ENCODE data around the gene XG. TPM values are rescaled to one million over a fixed set of nuclear protein-coding genes. Genes with fewer than 3 reads are reported as not detected.

Gene XG
- total RNA-seq, 1 experiment from 2014 or later, result 1.0 TPM

- ATAC-seq, result no peak
- CTCF ChIA-PET, result no interaction called here
- peaks cover 23% of the 10 kb centered on the region for H3K9me3 Mint-ChIP-seq
- DNase-seq (ENCODE audit: low spot score), result no peak
- H3K27me3 Mint-ChIP-seq (ENCODE audit: low read depth), result no peaks in the 10 kb centered on the region
- TF ChIP-seq, protein P1, sequence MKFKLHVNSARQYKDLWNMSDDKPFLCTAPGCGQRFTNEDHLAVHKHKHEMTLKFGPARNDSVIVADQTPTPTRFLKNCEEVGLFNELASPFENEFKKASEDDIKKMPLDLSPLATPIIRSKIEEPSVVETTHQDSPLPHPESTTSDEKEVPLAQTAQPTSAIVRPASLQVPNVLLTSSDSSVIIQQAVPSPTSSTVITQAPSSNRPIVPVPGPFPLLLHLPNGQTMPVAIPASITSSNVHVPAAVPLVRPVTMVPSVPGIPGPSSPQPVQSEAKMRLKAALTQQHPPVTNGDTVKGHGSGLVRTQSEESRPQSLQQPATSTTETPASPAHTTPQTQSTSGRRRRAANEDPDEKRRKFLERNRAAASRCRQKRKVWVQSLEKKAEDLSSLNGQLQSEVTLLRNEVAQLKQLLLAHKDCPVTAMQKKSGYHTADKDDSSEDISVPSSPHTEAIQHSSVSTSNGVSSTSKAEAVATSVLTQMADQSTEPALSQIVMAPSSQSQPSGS (CRISPR knock-in tag; IDR thresholded peaks at IDR 0.05; ENCODE audit: borderline replicate concordance, low read depth), result no peak
- no peak for TF ChIP-seq CBFB (CRISPR knock-in tag; IDR thresholded peaks at IDR 0.05; ENCODE audit: low read depth)
- no peak for TF ChIP-seq ZNF219 (CRISPR knock-in tag; IDR thresholded peaks at IDR 0.05; ENCODE audit: borderline replicate concordance)
- TF ChIP-seq ETV6 (CRISPR knock-in tag; IDR thresholded peaks at IDR 0.05), result no peak
- TF ChIP-seq, protein P2, sequence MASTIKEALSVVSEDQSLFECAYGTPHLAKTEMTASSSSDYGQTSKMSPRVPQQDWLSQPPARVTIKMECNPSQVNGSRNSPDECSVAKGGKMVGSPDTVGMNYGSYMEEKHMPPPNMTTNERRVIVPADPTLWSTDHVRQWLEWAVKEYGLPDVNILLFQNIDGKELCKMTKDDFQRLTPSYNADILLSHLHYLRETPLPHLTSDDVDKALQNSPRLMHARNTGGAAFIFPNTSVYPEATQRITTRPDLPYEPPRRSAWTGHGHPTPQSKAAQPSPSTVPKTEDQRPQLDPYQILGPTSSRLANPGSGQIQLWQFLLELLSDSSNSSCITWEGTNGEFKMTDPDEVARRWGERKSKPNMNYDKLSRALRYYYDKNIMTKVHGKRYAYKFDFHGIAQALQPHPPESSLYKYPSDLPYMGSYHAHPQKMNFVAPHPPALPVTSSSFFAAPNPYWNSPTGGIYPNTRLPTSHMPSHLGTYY (CRISPR knock-in tag; IDR thresholded peaks at IDR 0.05), result no peak
- TF ChIP-seq MYBL2 (CRISPR knock-in tag; IDR thresholded peaks at IDR 0.05), result no peak
- TF ChIP-seq ZNF138 (CRISPR knock-in tag; conservative IDR thresholded peaks at IDR 0.05), result no peak
- TF ChIP-seq FOXJ3 (CRISPR knock-in tag; IDR thresholded peaks at IDR 0.05; ENCODE audit: borderline replicate concordance), result no peak
- TF ChIP-seq RORB (CRISPR knock-in tag; IDR thresholded peaks at IDR 0.05), result no peak
- TF ChIP-seq E2F4 (CRISPR knock-in tag; IDR thresholded peaks at IDR 0.05; ENCODE audit: borderline replicate concordance, low read depth), result no peak
- peaks cover 73% of the 10 kb centered on the region for H3K36me3 Mint-ChIP-seq
- no peak overlapping the region for H3K4me3 Mint-ChIP-seq
- POLR2A ChIA-PET, result no interaction called here
- H3K4me1 Mint-ChIP-seq, result peaks cover 3% of the 10 kb centered on the region; the same call in 1 of the 2 replicates
- H3K27ac Mint-ChIP-seq, result no peak overlapping the region
Observed at GRCh38 chrX:2837961-2838360, 86.1 kb downstream of the XG start.

GRCh38 chrX:2840961-2841360 is 89.1 kb downstream of the XG start:
- Mint-ChIP-seq H3K9me3 (peaks cover 24% of the 10 kb centered on the region), H3K4me3 (no peak overlapping the region)
- no peak for DNase-seq (ENCODE audit: low spot score)

More at GRCh38 chrX:2840961-2841360, 89.1 kb downstream of the XG start:
- CTCF ChIA-PET, result no interaction called here
- peaks cover 55% of the 10 kb centered on the region for H3K36me3 Mint-ChIP-seq
- peaks cover 3% of the 10 kb centered on the region; the same call in 1 of the 2 replicates for H3K4me1 Mint-ChIP-seq
- no peak overlapping the region for H3K27ac Mint-ChIP-seq
- POLR2A ChIA-PET, result no interaction called here
- no peak for TF ChIP-seq ZNF219 (CRISPR knock-in tag; IDR thresholded peaks at IDR 0.05; ENCODE audit: borderline replicate concordance)
- TF ChIP-seq TEAD4 (CRISPR knock-in tag; IDR thresholded peaks at IDR 0.05), result no peak
- TF ChIP-seq NR3C1 (CRISPR knock-in tag; conservative IDR thresholded peaks at IDR 0.05; ENCODE audit: low read depth), result no peak
- no peak for TF ChIP-seq ESRRA (CRISPR knock-in tag; IDR thresholded peaks at IDR 0.05; ENCODE audit: borderline replicate concordance)
- no peak for TF ChIP-seq ZNF281 (CRISPR knock-in tag; IDR thresholded peaks at IDR 0.05)
- no peak for TF ChIP-seq FOXJ3 (CRISPR knock-in tag; IDR thresholded peaks at IDR 0.05; ENCODE audit: borderline replicate concordance)
- TF ChIP-seq ZNF423 (CRISPR knock-in tag; IDR thresholded peaks at IDR 0.05), result no peak
- TF ChIP-seq MAX (CRISPR knock-in tag; IDR thresholded peaks at IDR 0.05), result no peak
- H3K27me3 Mint-ChIP-seq (ENCODE audit: low read depth), result no peaks in the 10 kb centered on the region
- ATAC-seq, result no peak
